A549 (cell line): Measurements from ENCODE around the gene SLC41A1. TPM values are rescaled to one million over a fixed set of nuclear protein-coding genes. Genes with fewer than 3 reads are reported as not detected.

Source experiments
- ATAC-seq, 2 experiments: fragments of 200-7000 bp in 1 of 2; fragments of >200 bp in 1 of 2; cut with Nextera tagmentation in 1 of 2; cut with Tn5 transposase in 1 of 2; 3 replicates each; pipeline versions ENCODE4 v1.8.0 to v1.9.1; 2018 to 2020; ENCODE audit warnings: mild to moderate bottlenecking in 1 of 2, moderate library complexity in 1 of 2
- CTCF ChIA-PET: fragments of 300-600 bp; sonication (Branson Sonifier 250); formaldehyde crosslinking; extraction: SDS; loops from one replicate; lab custom pipeline; 2021; ENCODE audit warnings: antibody characterized with exemption, inconsistent platforms; lab: Yijun Ruan, JAX
- POLR2A ChIA-PET: fragments of 350-600 bp; formaldehyde crosslinking; extraction: SDS; loops from one replicate; lab custom pipeline; 2021; ENCODE audit warnings: antibody characterized with exemption, inconsistent platforms; lab: Yijun Ruan, JAX
- DNase-seq, 2 experiments: peaks; one replicate each; pipeline versions ENCODE4 v3.0.0 to v3.0.0-alpha.2; 2011 to 2016; ENCODE audit warnings: low read depth in 1 of 2, low spot score in 1 of 2
- FAIRE-seq: peaks from 2 replicates; lab custom pipeline; 2011; peaks lifted over from hg19 to GRCh38; lab: Jason Lieb, UNC
- H3K27ac ChIP-seq, 2 experiments: fragments of >200 bp; sonication (Bioruptor Twin); formaldehyde crosslinking; 3 replicates each; pipeline ENCODE4 v1.5.1; 2016 to 2017
- H3K4me1 ChIP-seq: fragments of >200 bp; sonication (Bioruptor Twin); formaldehyde crosslinking; 3 replicates; pipeline ENCODE4 v1.6.1; 2016
- H3K4me2 ChIP-seq: fragments of >200 bp; sonication (Bioruptor Twin); formaldehyde crosslinking; 3 replicates; pipeline ENCODE4 v1.6.1; 2016
- H3K4me3 ChIP-seq: fragments of >200 bp; sonication (Bioruptor Twin); formaldehyde crosslinking; 3 replicates; pipeline ENCODE4 v1.5.1; 2016
- H3K9me3 ChIP-seq: fragments of >200 bp; sonication (Bioruptor Twin); formaldehyde crosslinking; 3 replicates; pipeline ENCODE4 v1.6.1; 2016
- CBX2 ChIP-seq: fragments of 200-600 bp; sonication (generic); IDR thresholded peaks from 2 replicates; pipeline ENCODE4 v1.6.1; 2016; ENCODE audit warnings: low read depth, mild to moderate bottlenecking, borderline replicate concordance
- CHD2 ChIP-seq: fragments of 150-350 bp; IDR thresholded peaks from 2 replicates; pipeline ENCODE4 v1.6.1; 2014; ENCODE audit warnings: low read length; ENCODE audit not compliant: partially characterized antibody
- CHD4 ChIP-seq: fragments of 200-600 bp; sonication (generic); IDR thresholded peaks from 2 replicates; pipeline ENCODE4 v1.6.1; 2016; ENCODE audit warnings: antibody characterized with exemption, mild to moderate bottlenecking, borderline replicate concordance
- EHF ChIP-seq: fragments of 250-450 bp; sonication (Bioruptor Pico); IDR thresholded peaks from 2 replicates; pipeline ENCODE4 v1.5.0; 2020; ENCODE audit warnings: mild to moderate bottlenecking
- EP300 ChIP-seq, 2 experiments: fragments of >200 bp; sonication (Bioruptor Twin); formaldehyde crosslinking; IDR thresholded peaks; 2 replicates in 1 of 2; 3 replicates in 1 of 2; pipeline ENCODE4 v1.6.1; 2016 to 2017
- FOSB ChIP-seq: fragments of 250-450 bp; sonication (Bioruptor Pico); IDR thresholded peaks from 2 replicates; pipeline ENCODE4 v1.5.0; 2020; ENCODE audit warnings: mild to moderate bottlenecking, moderate library complexity
- GATA3 ChIP-seq: IDR thresholded peaks from 2 replicates; pipeline ENCODE4 v1.6.1; 2012; ENCODE audit warnings: borderline replicate concordance
- HEYL ChIP-seq: fragments of 250-450 bp; sonication (Bioruptor Pico); IDR thresholded peaks from 2 replicates; pipeline ENCODE4 v1.8.0; 2021; ENCODE audit warnings: mild to moderate bottlenecking, moderate library complexity
- MAFK ChIP-seq: fragments of 450-650 bp; IDR thresholded peaks from 2 replicates; pipeline ENCODE4 v1.6.1; 2014; ENCODE audit not compliant: partially characterized antibody
- MYC ChIP-seq: IDR thresholded peaks from 2 replicates; pipeline ENCODE4 v1.6.1; 2012; ENCODE audit warnings: mild to moderate bottlenecking, inconsistent platforms, low read length, improper control_type of control experiment, borderline replicate concordance
- NFE2L2 ChIP-seq: fragments of 150-350 bp; conservative IDR thresholded peaks from 2 replicates; pipeline ENCODE4 v1.6.1; 2014; ENCODE audit warnings: low read length
- RAD21 ChIP-seq, 2 experiments: fragments of >200 bp in 1 of 2; sonication (Bioruptor Twin) in 1 of 2; formaldehyde crosslinking in 1 of 2; IDR thresholded peaks in 1 of 2; conservative IDR thresholded peaks in 1 of 2; 2 replicates in 1 of 2; 3 replicates in 1 of 2; pipeline ENCODE4 v1.6.1; 2012 to 2018; ENCODE audit warnings: inconsistent platforms in 1 of 2
- ZC3H11A ChIP-seq: fragments of 450-650 bp; IDR thresholded peaks from 2 replicates; pipeline ENCODE4 v1.6.1; 2014; ENCODE audit warnings: antibody characterized with exemption, mild to moderate bottlenecking
- ZFP36 ChIP-seq: fragments of 450-650 bp; IDR thresholded peaks from 2 replicates; pipeline ENCODE4 v1.6.1; 2014; ENCODE audit warnings: borderline replicate concordance; ENCODE audit not compliant: partially characterized antibody
- WGBS: methylation state at CpG from one replicate; pipeline ENCODE4 v1.1.6; 2017; ENCODE audit errors: missing lambda C conversion rate; 5-methylcytosine and 5-hydroxymethylcytosine counted together
- polyA plus RNA-seq, 4 experiments: library from polyadenylated mRNA; depleted of rRNA in 3 of 4; stranded (reverse); fragments of >200 nt; fragmentation: RNase III in 1 of 4; extraction: RNeasy Plus Mini Kit Qiagen cat#74134 plus additional on column Dnase treatment in 1 of 4; gene quantifications; 2 replicates in 3 of 4; 3 replicates in 1 of 4; pipeline ENCODE4 v1.2.3, GENCODE V29; 2011 to 2017
- TF ChIP-seq, protein P1 (sequence below): fragments of >200 bp; sonication (Bioruptor Twin); formaldehyde crosslinking; IDR thresholded peaks from 3 replicates; pipeline ENCODE4 v1.6.1; 2016
- TF ChIP-seq, protein P2 (sequence below): fragments of >200 bp; sonication (Bioruptor Twin); formaldehyde crosslinking; IDR thresholded peaks from 3 replicates; pipeline ENCODE4 v1.5.1; 2016
- TF ChIP-seq, protein P3 (sequence below): fragments of 150-350 bp; IDR thresholded peaks from 2 replicates; pipeline ENCODE4 v1.6.1; 2014; ENCODE audit warnings: low read depth, mild to moderate bottlenecking, low read length
- TF ChIP-seq, protein P4 (sequence below): IDR thresholded peaks from 2 replicates; pipeline ENCODE4 v1.6.1; 2012

The SLC41A1 gene
- polyA plus RNA-seq, 2 of the 4 experiments (the other 2 are of a cell fraction), result 25.6 to 26.0 TPM

DNA sequence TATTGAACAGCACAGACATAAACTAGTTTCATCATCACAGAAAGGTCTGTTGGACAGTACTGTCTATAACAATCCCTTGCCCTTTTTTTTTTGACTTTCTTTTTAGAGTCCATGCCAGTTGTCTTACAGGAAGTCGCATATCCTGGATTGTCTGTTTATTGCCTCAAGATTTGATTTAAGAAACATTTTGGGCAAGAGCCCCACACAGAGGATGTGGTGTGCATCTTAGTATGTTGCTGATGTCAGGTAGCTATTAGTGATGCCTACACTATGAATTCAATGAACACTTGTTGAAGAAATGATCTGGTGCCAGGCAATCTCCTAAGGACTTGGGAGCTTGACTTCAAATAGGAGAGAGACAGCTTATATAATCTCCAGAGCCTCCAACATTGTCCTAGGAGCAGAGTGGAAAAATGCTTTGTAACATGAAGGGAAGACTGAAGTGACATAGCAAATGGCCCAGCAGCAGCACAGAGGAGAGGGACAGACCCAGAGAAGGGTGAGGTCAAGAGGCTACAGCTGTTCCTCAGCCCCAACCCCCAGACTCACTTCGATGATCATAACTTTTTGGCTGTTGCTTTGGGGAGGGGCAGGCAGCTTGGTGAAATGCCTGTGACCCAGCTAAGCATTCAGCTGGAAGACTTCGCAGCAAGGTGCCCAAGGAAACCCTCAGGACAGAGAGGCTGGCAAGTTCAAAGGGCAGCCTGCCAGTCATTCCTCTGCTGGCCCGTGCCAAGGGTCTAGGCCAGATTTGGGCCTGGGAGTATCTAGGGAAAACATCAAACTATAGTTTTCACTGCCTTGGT is 30.2 kb downstream of the SLC41A1 start:
- POLR2A ChIA-PET, result no interaction called here
- no peak overlapping the region for H3K4me3 ChIP-seq
- CTCF ChIA-PET, result interaction anchor here (0.6 to 2.3 kb wide), 7 partner anchors 8 to 351 kb away, joined by 3 to 25 read pairs (median 5); no protein-coding TSS in a partner anchor
- 55% methylated on average over 4 of the region's 4 CpGs for WGBS
- DNase-seq, result no peak
- H3K27ac ChIP-seq, result no peak overlapping the region
- H3K4me2 ChIP-seq, result no peak overlapping the region
- no peaks in the 10 kb centered on the region for H3K4me1 ChIP-seq
- no peak for TF ChIP-seq EP300 (IDR thresholded peaks at IDR 0.05)
- TF ChIP-seq HEYL (CRISPR knock-in tag), result no peak
- TF ChIP-seq, protein P1, sequence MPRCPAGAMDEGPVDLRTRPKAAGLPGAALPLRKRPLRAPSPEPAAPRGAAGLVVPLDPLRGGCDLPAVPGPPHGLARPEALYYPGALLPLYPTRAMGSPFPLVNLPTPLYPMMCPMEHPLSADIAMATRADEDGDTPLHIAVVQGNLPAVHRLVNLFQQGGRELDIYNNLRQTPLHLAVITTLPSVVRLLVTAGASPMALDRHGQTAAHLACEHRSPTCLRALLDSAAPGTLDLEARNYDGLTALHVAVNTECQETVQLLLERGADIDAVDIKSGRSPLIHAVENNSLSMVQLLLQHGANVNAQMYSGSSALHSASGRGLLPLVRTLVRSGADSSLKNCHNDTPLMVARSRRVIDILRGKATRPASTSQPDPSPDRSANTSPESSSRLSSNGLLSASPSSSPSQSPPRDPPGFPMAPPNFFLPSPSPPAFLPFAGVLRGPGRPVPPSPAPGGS, result no peak
- no peak for TF ChIP-seq RAD21 (conservative IDR thresholded peaks at IDR 0.05 in 1 of 2, IDR thresholded peaks at IDR 0.05 in 1 of 2)
- TF ChIP-seq, protein P2, sequence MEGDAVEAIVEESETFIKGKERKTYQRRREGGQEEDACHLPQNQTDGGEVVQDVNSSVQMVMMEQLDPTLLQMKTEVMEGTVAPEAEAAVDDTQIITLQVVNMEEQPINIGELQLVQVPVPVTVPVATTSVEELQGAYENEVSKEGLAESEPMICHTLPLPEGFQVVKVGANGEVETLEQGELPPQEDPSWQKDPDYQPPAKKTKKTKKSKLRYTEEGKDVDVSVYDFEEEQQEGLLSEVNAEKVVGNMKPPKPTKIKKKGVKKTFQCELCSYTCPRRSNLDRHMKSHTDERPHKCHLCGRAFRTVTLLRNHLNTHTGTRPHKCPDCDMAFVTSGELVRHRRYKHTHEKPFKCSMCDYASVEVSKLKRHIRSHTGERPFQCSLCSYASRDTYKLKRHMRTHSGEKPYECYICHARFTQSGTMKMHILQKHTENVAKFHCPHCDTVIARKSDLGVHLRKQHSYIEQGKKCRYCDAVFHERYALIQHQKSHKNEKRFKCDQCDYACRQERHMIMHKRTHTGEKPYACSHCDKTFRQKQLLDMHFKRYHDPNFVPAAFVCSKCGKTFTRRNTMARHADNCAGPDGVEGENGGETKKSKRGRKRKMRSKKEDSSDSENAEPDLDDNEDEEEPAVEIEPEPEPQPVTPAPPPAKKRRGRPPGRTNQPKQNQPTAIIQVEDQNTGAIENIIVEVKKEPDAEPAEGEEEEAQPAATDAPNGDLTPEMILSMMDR, result no peak
- no peak for TF ChIP-seq ZFP36
- TF ChIP-seq NFE2L2, result no peak
- no peak for TF ChIP-seq CHD2
- FAIRE-seq, result no peak
- 0 out of 6 replicates have a peak, but pooled peaks of 1 of the 2 experiments have one; percentile 8 for ATAC-seq
- H3K9me3 ChIP-seq, result no peaks in the 10 kb centered on the region

DNA sequence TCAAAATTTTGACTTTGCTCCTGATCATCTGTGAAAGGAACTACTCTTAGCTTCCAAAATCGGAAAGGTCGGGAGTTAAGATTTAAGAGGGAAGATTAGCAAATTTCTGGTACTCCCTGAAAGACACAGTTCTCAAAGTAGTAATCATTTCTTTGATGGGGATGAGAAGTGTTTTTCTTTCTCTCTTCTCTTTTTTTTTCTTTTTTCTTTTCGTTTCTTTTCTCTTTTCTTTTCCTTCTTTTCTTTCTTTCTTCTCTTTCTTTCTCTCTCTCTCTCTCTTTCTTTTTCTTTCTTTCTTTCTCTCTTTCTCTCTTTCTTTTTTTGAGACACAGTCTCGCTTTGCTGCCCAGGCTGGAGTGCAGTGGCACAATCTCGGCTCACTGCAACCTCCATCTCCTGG is 32.7 kb downstream of the SLC41A1 start:
- no peak for DNase-seq
- ATAC-seq, result no peak
- Histone ChIP-seq H3K4me1 (peaks cover 5% of the 10 kb centered on the region; the same call in 1 of the 3 replicates), H3K27ac (no peak overlapping the region), H3K4me3 (no peak overlapping the region), H3K9me3 (no peaks in the 10 kb centered on the region), H3K4me2 (no peak overlapping the region)
- CTCF ChIA-PET, result interaction anchor here (1.4 to 2.1 kb wide), 2 partner anchors 123 to 197 kb away, joined by 7 to 8 read pairs; no protein-coding TSS in a partner anchor
- no peak for FAIRE-seq
- POLR2A ChIA-PET, result no interaction called here
- TF ChIP-seq EHF (CRISPR knock-in tag), result no peak
- TF ChIP-seq CHD4, result no peak
- TF ChIP-seq FOSB (CRISPR knock-in tag), result no peak
- TF ChIP-seq CBX2, result no peak
- TF ChIP-seq MYC, result no peak
- no peak for TF ChIP-seq GATA3
- no peak for TF ChIP-seq HEYL (CRISPR knock-in tag)
- TF ChIP-seq MAFK, result no peak
- TF ChIP-seq, protein P3, sequence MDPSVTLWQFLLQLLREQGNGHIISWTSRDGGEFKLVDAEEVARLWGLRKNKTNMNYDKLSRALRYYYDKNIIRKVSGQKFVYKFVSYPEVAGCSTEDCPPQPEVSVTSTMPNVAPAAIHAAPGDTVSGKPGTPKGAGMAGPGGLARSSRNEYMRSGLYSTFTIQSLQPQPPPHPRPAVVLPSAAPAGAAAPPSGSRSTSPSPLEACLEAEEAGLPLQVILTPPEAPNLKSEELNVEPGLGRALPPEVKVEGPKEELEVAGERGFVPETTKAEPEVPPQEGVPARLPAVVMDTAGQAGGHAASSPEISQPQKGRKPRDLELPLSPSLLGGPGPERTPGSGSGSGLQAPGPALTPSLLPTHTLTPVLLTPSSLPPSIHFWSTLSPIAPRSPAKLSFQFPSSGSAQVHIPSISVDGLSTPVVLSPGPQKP, result no peak
- TF ChIP-seq, protein P4, sequence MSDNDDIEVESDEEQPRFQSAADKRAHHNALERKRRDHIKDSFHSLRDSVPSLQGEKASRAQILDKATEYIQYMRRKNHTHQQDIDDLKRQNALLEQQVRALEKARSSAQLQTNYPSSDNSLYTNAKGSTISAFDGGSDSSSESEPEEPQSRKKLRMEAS, result no peak
- TF ChIP-seq NFE2L2, result no peak
- no peak for TF ChIP-seq ZC3H11A
- 69% methylated on average over 5 of the region's 5 CpGs for WGBS
